Small intestine (tissue), 7 donors: Measurements from ENCODE around the gene PDGFD. TPM values are rescaled to one million over a fixed set of nuclear protein-coding genes. Genes with fewer than 3 reads are reported as not detected.
A peak's percentile ranks its signal among the peaks of the same experiment; 100 is the strongest.

Experiments used
- DNase-seq, 2 donors: peaks; one replicate each; pipeline versions ENCODE4 v3.0.0 to v3.0.0-alpha.2; 2013
- FAIRE-seq: peaks from 2 replicates; lab custom pipeline; 2012; peaks lifted over from hg19 to GRCh38; lab: Jason Lieb, UNC
- H3K27ac ChIP-seq, 3 donors: one replicate each; pipeline ENCODE4 v1.5.1; 2013; ENCODE audit warnings: low read length in 2 of 3, mild to moderate bottlenecking in 2 of 3, control low read depth in 1 of 3, inconsistent platforms in 1 of 3, low read depth in 1 of 3, moderate library complexity in 1 of 3
- H3K27me3 ChIP-seq, 3 donors: one replicate each; pipeline ENCODE4 v1.6.1; 2013; ENCODE audit warnings: low read length in 3 of 3, inconsistent platforms in 1 of 3; ENCODE audit not compliant: control insufficient read depth in 3 of 3, insufficient read depth in 3 of 3
- H3K36me3 ChIP-seq, 3 donors: one replicate each; pipeline ENCODE4 v1.6.1; 2013; ENCODE audit warnings: low read length in 3 of 3, inconsistent platforms in 1 of 3, low read depth in 1 of 3, mild to moderate bottlenecking in 1 of 3, moderate library complexity in 1 of 3; ENCODE audit not compliant: control insufficient read depth in 3 of 3, insufficient read depth in 2 of 3
- H3K4me1 ChIP-seq, 3 donors: one replicate each; pipeline ENCODE4 v1.6.1; 2013; ENCODE audit warnings: low read length in 2 of 3, inconsistent platforms in 1 of 3, low read depth in 1 of 3, mild to moderate bottlenecking in 1 of 3, moderate library complexity in 1 of 3; ENCODE audit not compliant: control insufficient read depth in 3 of 3, insufficient read depth in 2 of 3
- H3K4me3 ChIP-seq, 3 donors: one replicate each; pipeline ENCODE4 v1.5.1; 2013; ENCODE audit warnings: low read length in 3 of 3, control low read depth in 1 of 3, inconsistent platforms in 1 of 3, low read depth in 1 of 3, mild to moderate bottlenecking in 1 of 3, moderate library complexity in 1 of 3
- H3K9me3 ChIP-seq, 2 donors: one replicate each; pipeline ENCODE4 v1.6.1; 2013; ENCODE audit warnings: low read depth in 1 of 2, low read length in 1 of 2; ENCODE audit not compliant: control insufficient read depth in 2 of 2, insufficient read depth in 1 of 2
- WGBS, 3 donors: extraction: QIAGEN DNeasy Blood & Tissue Kit; methylation state at CpG; one replicate each; pipeline ENCODE4 v1.1.7; 2013; 5-methylcytosine and 5-hydroxymethylcytosine counted together
- polyA plus RNA-seq, 4 donors: library from polyadenylated mRNA; stranded (reverse) in 3 of 4; unstranded in 1 of 4; fragments of 200-250 nt in 3 of 4; fragments of 120-200 nt in 1 of 4; gene quantifications; one replicate each; pipeline versions ENCODE4 v1.2.1 to v1.2.3, GENCODE V29; 2013
- donor health status: healthy with polysubstance abuse.
- donor health status: control.
- donor health status: control.
- donor health status: Bipolar disorder and iron deficiency.
- donor health status: healthy.

Gene PDGFD
- polyA plus RNA-seq, 4 donors, result 0.81 to 20.0 (median 3.5) TPM; not detected in 1

DNA sequence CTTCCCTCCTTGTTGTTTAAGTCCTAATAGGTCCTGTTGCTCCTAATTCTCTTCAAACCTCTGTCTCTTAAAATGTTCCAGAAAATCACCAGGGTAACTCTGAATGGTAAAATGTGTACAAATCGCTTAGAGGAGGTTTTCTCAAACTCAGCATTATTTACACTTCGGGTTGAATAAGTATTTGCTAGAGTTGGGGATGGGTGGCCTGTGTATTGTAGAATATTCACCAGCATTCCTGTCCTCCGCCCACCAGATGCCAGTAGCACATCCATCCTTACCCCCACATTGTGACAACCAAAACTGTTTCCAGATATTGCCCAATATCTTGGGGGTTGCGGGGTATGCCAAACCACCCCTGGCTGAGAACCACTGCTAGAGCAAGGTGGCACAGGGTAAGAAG lies 191.9 kb downstream of the PDGFD start:
- WGBS, 3 donors, result 78 to 88% (median 81%) methylated on average over 4 of the region's 4 CpGs
- no peaks in the 10 kb centered on the region for H3K4me1 ChIP-seq
- no peaks in the 10 kb centered on the region for H3K9me3 ChIP-seq
- FAIRE-seq (no peak), DNase-seq (no peak)
- H3K4me3 ChIP-seq, result no peak overlapping the region
- H3K27ac ChIP-seq, result no peak overlapping the region
- no peaks in the 10 kb centered on the region for H3K36me3 ChIP-seq
- H3K27me3 ChIP-seq, result no peaks in the 10 kb centered on the region

DNA sequence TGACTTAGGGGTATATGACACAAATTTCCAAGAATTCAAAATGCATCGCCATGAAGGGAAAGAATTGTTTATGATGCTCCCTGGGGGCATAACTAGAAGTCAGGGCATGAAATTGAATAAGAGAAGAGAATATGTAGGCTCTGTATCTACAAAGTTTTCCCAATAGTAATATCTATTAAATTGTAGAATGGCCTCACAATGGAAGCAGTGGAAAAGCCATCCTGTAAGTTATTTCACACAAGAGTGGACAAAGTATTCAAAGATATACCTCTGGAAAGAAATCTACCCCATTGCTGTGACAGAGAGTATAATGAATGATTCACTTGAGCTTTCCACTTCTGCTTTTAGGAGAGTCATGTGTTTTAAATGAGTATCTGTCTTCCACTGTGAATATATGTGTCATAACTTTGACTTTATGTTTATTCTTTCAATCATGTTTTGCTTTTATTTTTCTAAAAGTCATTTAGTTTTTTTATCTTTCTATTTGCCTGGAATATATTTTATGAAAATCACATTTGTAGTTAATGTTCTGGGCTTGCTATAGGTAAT lies 193.2 kb downstream of the PDGFD start:
- H3K36me3 ChIP-seq, result no peaks in the 10 kb centered on the region
- WGBS, 3 donors, result 83 to 94% (median 93%) methylated on average over 1 of the region's 1 CpG

DNA sequence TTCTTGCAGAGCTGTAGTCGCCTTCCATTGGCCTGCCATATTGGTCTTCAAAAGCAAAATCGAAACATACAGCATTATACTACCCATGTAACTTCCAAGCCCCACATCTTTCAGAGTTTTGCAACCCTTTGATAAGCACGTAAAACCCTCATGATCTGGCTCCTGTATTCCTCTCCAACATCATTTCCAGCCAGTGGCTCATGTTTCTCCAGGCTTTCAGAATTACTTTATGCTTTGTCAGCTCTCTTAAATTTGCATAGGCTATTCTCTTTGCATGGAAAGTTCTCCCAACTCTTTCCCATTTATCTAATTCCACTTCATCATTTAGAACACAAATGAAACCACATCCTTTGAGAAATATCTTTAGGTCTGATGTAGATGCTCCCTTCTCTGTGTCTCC lies 195.3 kb downstream of the PDGFD start:
- WGBS, 3 donors, result 79 to 90% (median 80%) methylated on average over 3 of the region's 3 CpGs
- DNase-seq, result no peak
- Histone ChIP-seq H3K4me3 (no peak overlapping the region), H3K27me3 (no peaks in the 10 kb centered on the region), H3K27ac (no peak overlapping the region), H3K9me3 (no peaks in the 10 kb centered on the region), H3K36me3 (no peaks in the 10 kb centered on the region), H3K4me1 (no peaks in the 10 kb centered on the region)
- FAIRE-seq, result no peak

More for the DNA sequence above, 193.2 kb downstream of the PDGFD start:
- H3K4me3 ChIP-seq, result no peak overlapping the region
- no peaks in the 10 kb centered on the region for H3K27me3 ChIP-seq
- H3K27ac ChIP-seq, result no peak overlapping the region
- DNase-seq (no peak), FAIRE-seq (no peak)
- H3K9me3 ChIP-seq, result no peaks in the 10 kb centered on the region
- no peaks in the 10 kb centered on the region for H3K4me1 ChIP-seq

DNA sequence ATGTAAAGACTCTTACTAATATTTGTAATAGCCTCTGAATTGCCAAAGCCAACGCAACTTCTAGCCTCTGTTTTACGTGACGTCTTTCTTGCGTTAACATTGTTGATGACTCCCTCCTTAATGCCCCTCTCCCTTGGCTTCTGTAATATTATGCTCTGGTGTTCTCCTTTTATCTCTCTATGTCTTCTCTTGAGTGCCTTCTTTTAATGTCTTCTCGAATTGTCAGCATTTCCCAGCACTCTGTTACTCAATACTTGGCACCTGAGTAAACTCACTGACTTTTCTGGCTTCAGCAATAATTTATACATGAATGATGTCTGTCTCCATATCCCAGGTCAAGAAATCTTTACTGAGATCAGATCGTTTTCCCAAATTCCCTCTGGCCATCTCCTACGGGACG lies 196.0 kb downstream of the PDGFD start:
- Histone ChIP-seq H3K27ac (no peak overlapping the region), H3K4me1 (no peaks in the 10 kb centered on the region)
- FAIRE-seq, result no peak

DNA sequence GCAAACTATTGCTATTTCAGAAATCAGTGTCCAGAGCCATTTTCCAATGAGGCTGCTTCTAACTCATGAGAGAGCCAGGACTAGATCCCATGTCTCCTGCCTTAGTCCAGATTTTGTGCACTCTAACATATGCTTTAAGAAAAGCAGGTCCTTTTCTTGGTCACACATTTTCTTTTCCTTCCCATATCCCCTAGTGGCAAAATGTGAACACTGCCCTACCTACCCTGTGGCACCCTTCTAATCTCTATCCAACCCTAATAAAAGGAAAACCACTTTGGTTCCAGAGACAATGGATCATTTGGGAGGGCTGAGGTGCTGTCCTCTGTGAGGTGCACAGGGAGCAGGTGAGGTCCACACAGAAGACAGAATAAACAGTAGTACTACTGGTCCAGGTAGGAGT lies 199.6 kb downstream of the PDGFD start:
- no peak for FAIRE-seq
- Histone ChIP-seq H3K36me3 (no peaks in the 10 kb centered on the region), H3K27me3 (no peaks in the 10 kb centered on the region), H3K27ac (no peak overlapping the region), H3K9me3 (peaks cover 0 to 2% of the 10 kb centered on the region in 2 donors), H3K4me3 (no peak overlapping the region), H3K4me1 (no peaks in the 10 kb centered on the region)
- no peak for DNase-seq

More for the DNA sequence above, 196.0 kb downstream of the PDGFD start:
- no peak for DNase-seq
- no peaks in the 10 kb centered on the region for H3K27me3 ChIP-seq
- H3K9me3 ChIP-seq, result no peaks in the 10 kb centered on the region
- H3K36me3 ChIP-seq, result no peaks in the 10 kb centered on the region
- WGBS, 3 donors, result 83 to 90% (median 86%) methylated on average over 8 of the region's 8 CpGs
- no peak overlapping the region for H3K4me3 ChIP-seq

DNA sequence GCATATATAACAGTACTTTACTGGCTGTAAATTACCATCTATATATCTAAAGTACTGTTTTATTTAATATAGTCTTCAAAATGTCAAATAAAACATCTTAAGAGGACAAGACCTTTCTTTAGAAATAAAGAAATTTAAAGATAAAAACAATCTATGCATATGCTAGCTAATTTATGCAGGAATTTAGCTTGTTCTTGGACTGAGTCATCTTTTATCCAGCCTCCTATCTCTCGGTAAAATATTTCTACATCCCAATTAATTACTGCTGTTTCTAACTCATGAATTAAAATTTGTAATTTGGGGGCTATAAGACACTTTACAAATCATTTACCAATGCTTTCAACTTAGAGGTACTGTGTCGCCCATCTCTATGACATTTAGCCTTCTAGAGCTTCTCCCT lies 200.3 kb downstream of the PDGFD start:
- 73 to 89% (median 79%) methylated on average over 2 of the region's 2 CpGs for WGBS, 3 donors
- no peaks in the 10 kb centered on the region for H3K27me3 ChIP-seq
- no peaks in the 10 kb centered on the region for H3K4me1 ChIP-seq
- no peak overlapping the region for H3K4me3 ChIP-seq
- peaks cover 0 to 2% of the 10 kb centered on the region in 2 donors for H3K9me3 ChIP-seq
- DNase-seq, result no peak
- FAIRE-seq, result no peak
- H3K36me3 ChIP-seq, result no peaks in the 10 kb centered on the region
- no peak overlapping the region for H3K27ac ChIP-seq

DNA sequence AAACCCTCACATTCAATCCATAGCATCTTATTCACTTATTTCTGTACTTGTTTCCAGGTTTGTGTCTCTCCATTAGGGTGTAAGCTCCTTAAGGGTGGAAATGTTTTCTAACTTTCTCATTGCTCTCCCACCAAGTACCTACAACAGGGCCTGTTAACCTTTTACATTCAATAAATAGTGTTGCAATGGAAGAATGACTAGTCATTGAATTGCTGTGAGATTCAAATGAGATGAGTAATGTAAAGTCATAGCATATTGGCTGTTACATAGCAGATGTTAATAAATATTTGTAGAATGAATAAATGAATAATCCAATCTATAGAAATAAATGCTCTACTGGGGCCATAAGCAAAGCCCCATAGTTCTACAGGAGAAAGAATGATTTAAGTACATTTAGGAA lies 202.9 kb downstream of the PDGFD start:
- FAIRE-seq (no peak), DNase-seq (no peak)
- Histone ChIP-seq H3K27me3 (no peaks in the 10 kb centered on the region), H3K4me3 (no peak overlapping the region), H3K27ac (no peak overlapping the region), H3K4me1 (no peaks in the 10 kb centered on the region), H3K36me3 (no peaks in the 10 kb centered on the region), H3K9me3 (peaks cover 0 to 2% of the 10 kb centered on the region in 2 donors)

DNA sequence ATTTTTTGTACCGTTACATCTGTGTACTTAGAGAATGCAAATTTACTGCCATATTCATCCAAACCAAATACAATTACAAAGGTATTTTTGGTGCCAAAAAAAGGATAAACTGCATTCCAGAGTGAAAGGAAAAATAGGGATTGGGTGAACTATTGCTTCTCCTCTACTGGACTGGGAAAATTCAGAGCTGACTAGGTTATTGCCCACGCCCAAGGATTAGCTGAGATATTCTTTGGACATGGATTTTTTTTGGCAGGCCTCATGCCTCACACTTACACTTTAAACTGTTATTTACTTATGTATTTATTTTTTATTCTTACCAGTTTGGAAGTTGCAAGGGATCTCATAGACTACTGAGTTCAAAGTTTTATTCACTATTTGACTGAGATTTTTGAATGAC lies 203.8 kb downstream of the PDGFD start:
- H3K36me3 ChIP-seq, result no peaks in the 10 kb centered on the region
- H3K27ac ChIP-seq, result no peak overlapping the region
- H3K9me3 ChIP-seq, result peaks cover 0 to 2% of the 10 kb centered on the region in 2 donors
- WGBS, 3 donors, result 85 to 94% (median 86%) methylated on average over 2 of the region's 2 CpGs
- no peaks in the 10 kb centered on the region for H3K27me3 ChIP-seq
- H3K4me3 ChIP-seq, result no peak overlapping the region
- no peak for DNase-seq
- FAIRE-seq, result no peak
- H3K4me1 ChIP-seq, result no peaks in the 10 kb centered on the region

DNA sequence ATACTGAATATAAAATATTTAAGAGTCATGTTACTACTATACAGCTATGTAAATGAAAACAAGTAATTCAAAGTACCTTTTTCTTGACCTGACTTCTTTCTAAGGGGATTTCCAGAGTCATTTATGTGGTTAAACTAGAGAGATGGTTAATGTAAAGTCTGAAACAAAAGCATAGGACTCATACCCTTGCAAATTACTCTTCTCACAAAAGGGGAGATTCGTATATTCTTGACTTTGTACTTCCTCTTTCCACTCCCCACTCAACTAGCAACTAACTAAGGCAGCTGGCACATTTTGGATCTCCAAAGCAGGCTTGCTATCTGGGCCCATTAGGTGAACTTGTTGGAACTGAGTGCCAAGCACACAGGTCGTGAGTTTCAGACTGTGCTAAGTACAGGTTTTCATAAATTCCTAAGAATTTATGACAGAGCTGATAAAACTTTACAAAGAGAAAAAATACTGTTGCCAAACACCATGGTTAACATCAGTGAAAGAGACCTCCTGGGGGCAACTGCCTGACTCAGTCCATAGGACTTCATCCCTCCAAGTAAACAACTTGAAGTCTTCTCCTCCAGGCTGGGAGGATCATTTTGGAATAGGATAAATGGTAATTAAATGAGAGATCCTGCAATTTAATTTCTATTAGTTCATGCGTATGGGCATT lies 204.5 kb downstream of the PDGFD start:
- no peaks in the 10 kb centered on the region for H3K36me3 ChIP-seq
- H3K27me3 ChIP-seq, result no peaks in the 10 kb centered on the region
- 50 to 67% (median 53%) methylated on average over 3 of the region's 3 CpGs for WGBS, 3 donors
- peak in 1 of 2 donors; percentile 18 for DNase-seq
- FAIRE-seq, result no peak
- peaks cover 0 to 2% of the 10 kb centered on the region in 2 donors for H3K9me3 ChIP-seq
- H3K27ac ChIP-seq, result no peak overlapping the region
- no peak overlapping the region for H3K4me3 ChIP-seq
- H3K4me1 ChIP-seq, result no peaks in the 10 kb centered on the region
